ENCODE data around the gene RBCK1.
"Not testable (repeated sequence)": the region's sequence is repeated elsewhere in the genome, so short reads cannot be mapped to it uniquely, and the experiment has no call there.

The RBCK1 gene

DNA sequence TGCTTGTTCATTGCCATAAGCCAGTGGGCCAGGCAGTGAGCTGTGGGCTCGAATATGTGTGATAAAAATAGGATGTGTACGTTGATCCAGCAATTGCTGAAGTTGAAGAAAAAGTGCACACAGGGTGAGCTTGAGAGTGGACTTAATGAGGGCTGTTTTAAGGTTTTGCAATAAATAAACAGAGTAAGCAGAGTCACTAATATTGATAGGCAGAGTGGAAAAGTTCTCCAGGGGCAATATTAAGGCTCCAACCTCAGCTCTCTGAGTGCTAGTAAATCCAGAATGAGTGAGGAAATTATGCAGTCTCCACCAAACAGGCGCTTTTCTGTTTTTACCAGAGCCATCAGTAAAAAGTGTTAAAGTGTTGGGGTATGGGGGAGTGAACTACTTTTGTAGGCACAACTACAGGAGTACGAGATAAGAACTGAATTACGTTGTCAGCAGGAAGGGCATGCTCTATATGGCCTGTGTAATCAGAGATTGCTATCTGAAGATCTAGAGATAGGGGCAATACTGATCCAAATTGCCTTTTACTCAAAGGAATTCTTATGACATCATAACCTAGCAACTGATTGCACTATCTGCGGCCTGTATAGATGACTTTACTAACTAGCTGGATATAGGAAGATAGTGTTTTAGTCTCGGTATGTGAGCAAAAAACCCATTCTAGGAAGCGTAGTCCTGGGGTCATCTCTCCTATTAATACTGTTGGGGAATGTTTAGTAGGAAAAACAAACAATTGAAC is 61.8 kb downstream of the RBCK1 start:
- TF ChIP-seq, protein P1, sequence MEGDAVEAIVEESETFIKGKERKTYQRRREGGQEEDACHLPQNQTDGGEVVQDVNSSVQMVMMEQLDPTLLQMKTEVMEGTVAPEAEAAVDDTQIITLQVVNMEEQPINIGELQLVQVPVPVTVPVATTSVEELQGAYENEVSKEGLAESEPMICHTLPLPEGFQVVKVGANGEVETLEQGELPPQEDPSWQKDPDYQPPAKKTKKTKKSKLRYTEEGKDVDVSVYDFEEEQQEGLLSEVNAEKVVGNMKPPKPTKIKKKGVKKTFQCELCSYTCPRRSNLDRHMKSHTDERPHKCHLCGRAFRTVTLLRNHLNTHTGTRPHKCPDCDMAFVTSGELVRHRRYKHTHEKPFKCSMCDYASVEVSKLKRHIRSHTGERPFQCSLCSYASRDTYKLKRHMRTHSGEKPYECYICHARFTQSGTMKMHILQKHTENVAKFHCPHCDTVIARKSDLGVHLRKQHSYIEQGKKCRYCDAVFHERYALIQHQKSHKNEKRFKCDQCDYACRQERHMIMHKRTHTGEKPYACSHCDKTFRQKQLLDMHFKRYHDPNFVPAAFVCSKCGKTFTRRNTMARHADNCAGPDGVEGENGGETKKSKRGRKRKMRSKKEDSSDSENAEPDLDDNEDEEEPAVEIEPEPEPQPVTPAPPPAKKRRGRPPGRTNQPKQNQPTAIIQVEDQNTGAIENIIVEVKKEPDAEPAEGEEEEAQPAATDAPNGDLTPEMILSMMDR (conservative IDR thresholded peaks at IDR 0.05; ENCODE audit: low read depth, low read length): no peak
- H3K4me3 ChIP-seq (ENCODE audit: low read depth, low read length): no peak overlapping the region
- DNase-seq (ENCODE audit: low read depth): no peak

DNA sequence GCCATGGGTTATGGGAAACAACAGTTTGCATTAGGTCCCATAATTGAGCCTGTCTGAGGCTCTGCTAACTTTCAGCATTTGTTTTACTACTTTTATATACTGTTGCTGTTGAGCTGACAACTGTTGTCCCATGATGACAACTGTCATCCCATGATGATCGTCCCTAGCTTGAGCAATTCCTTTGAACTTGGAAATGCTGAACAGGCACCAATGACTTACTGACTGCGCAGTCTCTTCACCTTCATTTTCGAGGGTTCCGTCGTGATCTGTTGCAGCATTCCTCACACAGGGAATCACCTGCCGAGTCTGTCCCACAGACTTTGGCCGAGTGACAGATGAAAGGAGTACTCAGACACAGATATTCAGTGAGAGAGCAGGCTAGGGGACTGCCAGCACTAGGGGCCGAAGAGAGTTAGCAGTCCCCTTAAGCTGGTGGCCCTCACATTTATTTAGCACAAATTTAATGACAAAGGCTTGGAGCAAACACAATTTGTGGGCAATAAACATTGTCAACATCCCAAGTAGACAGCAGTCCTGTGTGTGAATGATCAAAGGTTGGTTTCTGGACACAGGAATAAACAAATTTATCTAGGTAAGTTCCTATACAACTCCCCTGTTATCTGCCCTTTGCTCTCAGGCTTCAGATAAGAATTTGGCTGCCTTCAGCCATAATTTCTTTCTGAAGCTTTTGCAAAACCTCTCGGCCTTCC is 64.2 kb downstream of the RBCK1 start:
- TF ChIP-seq, protein P1 (conservative IDR thresholded peaks at IDR 0.05; ENCODE audit: low read depth, low read length): no peak
- H3K4me3 ChIP-seq (ENCODE audit: low read depth, low read length): no peak overlapping the region
- DNase-seq (ENCODE audit: low read depth): no peak

- no peak overlapping the region for H3K4me3 ChIP-seq (ENCODE audit: low read depth, low read length)
- TF ChIP-seq, protein P1 (conservative IDR thresholded peaks at IDR 0.05; ENCODE audit: low read depth, low read length): no peak
- no peak for DNase-seq (ENCODE audit: low read depth)
These were observed 64.8 kb downstream of the RBCK1 start for GRCh38 chr20:472889-473292.

DNA sequence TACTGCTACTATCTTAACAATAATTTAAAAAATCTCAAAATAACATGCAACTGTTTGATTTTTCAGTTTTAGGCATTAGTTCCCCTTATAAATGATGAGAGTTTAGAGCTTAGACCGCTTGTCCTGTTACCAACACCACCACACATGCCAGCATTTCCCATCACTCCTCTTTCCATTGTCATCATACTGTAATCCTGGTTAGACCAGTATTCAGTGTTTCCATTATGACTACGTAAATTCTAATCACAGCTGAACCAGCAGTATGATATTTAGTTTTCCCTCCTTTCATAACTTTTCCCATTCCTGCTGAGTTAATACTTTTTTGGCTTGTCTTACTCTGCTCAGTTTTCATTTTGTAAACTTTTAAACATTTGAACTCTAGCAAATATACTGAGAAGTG is 66.5 kb downstream of the RBCK1 start:
- TF ChIP-seq, protein P1 (conservative IDR thresholded peaks at IDR 0.05; ENCODE audit: low read depth, low read length): no peak
- no peak for DNase-seq (ENCODE audit: low read depth)
- H3K4me3 ChIP-seq (ENCODE audit: low read depth, low read length): no peak overlapping the region

DNA sequence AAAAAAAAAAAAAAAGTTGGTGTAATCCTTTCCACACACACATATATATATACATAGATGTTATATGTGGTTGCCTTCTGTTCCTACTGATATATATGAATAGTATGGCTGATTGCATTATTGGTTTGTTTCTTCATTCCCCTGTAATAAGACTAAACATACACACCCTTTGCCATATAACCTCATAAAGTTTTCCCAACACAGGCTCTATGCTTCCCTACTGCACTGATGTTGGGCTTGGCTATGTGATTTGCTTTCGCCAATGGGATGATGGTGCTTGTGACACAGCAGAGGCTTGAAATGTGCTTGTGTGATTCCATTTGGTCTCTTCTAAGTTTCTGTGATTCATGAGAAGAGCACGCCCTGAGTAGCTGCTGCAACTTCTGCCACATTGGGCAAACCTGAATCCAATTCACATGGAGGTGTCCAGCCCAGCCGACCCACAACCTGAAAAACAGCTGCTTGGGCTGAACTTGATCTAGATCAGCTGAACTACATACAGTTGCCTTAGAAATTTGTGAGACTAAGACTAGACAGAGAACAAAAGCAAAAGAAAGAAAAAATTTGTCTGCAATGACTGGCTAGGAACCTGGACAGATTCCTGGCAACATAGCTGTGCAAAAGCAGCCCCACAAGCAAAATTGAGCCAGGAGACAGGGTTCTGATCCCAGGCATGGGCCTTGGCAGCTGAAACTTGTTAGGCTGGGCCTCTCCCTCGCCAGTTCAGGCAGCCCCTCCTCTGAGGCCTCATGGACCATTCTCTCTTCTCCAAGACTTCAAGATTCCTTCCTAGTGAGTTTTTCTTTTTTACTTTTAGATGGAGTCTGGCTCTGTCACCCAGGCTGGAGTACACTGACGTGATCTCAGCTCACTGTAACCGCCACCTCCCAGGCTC is 67.6 kb downstream of the RBCK1 start:
- DNase-seq (ENCODE audit: low read depth): no peak
- no peak overlapping the region for H3K4me3 ChIP-seq (ENCODE audit: low read depth, low read length)
- TF ChIP-seq, protein P1 (conservative IDR thresholded peaks at IDR 0.05; ENCODE audit: low read depth, low read length): no peak

DNA sequence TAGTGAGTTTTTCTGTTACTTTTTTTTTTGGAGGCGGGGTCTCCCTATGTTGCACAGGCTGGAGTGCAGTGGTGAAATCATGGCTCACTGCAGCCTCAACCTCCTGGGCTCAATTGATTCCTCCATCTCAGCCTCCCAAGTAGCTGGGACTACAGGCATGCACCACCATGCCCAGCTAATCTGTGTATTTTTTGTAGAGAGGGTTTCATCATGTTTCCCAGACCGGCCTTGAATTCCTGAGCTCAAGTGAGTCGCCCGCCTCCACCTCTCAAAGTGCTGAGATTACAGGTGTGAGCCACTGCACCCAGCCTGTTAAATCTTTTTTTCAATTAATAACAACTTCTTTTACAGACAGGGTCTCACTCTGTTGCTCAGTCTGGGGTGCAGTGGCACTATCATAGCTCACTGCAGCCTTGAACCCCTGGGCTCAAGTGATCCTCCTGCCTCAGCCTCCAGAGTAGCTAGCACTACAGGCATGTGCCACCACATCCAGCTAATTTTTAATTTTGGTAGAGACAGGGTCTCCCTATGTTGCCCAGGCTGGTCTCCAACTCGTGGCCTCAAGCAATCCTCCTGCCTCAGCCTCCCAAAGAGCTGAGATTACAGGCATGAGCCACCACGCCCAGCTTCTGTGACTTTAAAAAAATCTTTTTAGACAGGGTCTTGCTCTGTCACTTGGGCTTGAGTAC is 68.6 kb downstream of the RBCK1 start:
- DNase-seq (ENCODE audit: low read depth); H3K4me3 ChIP-seq (ENCODE audit: low read depth, low read length): not testable (repeated sequence)
